H54 (cell line): ENCODE measurements around the gene TNK2.
A peak's percentile ranks its signal among the peaks of the same experiment; 100 is the strongest.
"Not testable (repeated sequence)": the region's sequence is repeated elsewhere in the genome, so short reads cannot be mapped to it uniquely, and the experiment has no call there.

ENCODE experiments used
- DNase-seq: peaks from one replicate; pipeline ENCODE4 v3.0.0; 2011; ENCODE audit warnings: low spot score, mixed read lengths; ENCODE audit not compliant: insufficient read length
- FAIRE-seq: peaks from 3 replicates; lab custom pipeline; 2011; peaks lifted over from hg19 to GRCh38; lab: Jason Lieb, UNC
- POLR2A ChIP-seq: IDR thresholded peaks from 2 replicates; pipeline ENCODE4 v1.6.1; 2011; ENCODE audit warnings: low read depth, mild to moderate bottlenecking, low read length

Gene TNK2

GRCh38 chr3:195909644-195910498 lies 1.5 kb upstream of the TNK2 start:
- peak; percentile 85 for DNase-seq
- TF ChIP-seq POLR2A = peak; percentile 36; the same call in 1 of the 2 replicates
- FAIRE-seq = no peak

- DNase-seq = peak; percentile 65
- no peak for FAIRE-seq
- TF ChIP-seq POLR2A = no peak
Measured at GRCh38 chr3:195908694-195909581, 587 bp upstream of the TNK2 start.

DNA sequence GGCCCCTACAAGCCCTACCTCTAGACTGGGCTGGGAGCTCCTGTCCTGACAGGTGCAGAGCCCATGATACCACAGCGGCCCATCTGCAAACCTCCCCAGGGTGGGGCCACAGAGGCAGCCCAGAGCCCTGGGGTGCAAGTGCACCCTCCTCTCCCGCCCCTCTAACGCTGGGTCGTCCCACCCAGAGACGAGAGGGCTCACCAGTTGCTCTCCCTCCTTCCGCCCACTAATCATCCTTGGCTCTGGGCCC lies 742 bp downstream of the TNK2 start:
- DNase-seq (no peak), FAIRE-seq (no peak)
- TF ChIP-seq POLR2A = no peak

DNA sequence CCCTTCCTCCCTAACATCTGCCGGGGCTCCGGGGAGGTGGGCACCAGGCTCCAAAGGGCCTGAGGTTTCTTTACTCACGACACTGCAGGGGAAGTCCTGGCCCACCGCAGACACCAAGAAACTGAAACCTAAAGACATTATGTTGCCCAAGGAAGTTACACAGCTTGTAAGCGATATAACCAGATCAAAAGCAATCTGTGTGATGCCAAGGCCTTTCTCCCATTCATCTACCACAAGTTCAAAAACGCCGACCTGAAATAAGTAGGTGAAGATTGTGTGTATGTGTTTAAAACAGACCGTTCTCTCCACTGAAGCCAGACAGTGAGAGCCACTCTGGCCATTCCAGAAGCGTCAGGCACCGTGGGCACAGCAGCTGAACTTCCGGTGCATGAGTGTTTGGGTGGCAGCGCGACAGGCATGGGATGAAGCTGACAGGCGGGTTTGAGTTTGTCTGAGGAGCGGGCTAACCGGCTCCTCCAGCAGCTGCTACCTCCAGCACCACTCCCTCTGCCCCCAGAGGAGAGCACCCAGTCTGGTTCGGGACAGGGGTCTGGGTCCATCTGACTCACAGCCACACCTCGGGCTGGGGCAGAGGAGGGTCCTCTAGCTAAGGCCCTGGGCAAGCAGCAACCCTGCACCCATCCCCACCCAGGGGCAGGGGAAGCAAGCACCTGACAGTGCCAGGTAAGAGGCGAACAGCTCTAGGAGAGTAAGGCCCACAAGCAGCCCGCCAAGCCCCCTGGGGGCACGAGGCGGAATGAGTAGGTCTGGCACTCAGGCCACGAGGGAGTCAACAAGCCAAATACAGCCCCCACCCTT lies 1.3 kb downstream of the TNK2 start:
- no peak for FAIRE-seq
- no peak for TF ChIP-seq POLR2A
- DNase-seq = no peak

DNA sequence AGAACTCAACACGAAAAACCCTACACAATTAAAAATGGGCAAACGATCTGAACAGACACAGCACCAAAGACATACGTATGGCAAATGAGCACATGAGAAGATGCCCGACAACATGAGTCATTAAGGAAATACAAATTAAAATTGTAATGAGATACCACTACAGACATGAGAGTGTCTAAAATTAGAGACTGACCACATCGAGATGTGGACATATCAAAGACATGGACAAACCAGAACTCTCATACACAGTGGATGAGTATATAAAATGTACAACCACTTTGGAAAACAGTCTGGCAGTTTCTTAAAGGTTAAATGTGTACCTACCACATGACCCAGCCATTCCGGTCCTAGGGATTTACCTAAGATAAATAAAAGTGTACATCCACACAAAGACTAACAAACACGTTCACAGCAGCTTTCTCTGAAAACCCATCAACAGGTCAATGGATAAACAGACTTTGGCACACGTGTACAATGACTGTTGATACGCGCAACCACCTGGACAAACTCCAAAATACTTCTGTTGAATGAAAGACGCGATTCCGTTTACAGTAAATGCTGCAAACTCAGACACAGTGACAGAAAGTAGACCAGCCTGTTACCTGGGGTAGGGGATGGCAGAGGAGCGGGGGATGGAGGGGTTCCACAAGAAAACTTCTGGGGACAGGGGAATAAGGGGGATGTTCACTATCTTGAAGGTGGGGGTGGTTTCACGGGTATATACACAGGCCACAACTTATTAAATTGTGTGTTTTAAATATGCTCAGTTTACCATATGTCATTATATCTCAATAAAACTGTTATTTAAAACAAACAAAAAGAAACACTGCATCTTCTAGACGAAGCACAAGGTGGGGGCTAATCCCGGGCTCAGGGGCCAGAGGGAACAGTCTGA lies 2.1 kb downstream of the TNK2 start:
- DNase-seq (no peak), FAIRE-seq (no peak)
- no peak for TF ChIP-seq POLR2A

DNA sequence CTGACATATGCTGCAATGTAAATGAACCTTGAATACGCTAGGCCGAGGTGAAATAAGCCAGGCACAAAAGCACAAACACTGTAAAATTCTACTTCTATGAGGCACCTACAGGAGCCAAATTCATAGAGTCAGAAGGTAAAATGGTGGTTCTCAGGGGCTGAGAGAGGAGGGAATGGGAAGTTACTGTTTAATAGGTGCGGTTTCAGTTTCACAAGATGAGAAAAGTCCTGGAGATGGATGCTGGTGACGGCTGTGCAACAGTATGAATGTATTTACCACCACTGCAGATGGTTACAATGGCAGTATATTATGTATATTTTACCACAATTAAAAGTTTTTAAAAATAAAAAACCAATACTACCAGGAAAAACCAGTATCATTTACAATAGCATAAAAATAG lies 4.0 kb downstream of the TNK2 start:
- DNase-seq (no peak), FAIRE-seq (no peak)
- TF ChIP-seq POLR2A = no peak

DNA sequence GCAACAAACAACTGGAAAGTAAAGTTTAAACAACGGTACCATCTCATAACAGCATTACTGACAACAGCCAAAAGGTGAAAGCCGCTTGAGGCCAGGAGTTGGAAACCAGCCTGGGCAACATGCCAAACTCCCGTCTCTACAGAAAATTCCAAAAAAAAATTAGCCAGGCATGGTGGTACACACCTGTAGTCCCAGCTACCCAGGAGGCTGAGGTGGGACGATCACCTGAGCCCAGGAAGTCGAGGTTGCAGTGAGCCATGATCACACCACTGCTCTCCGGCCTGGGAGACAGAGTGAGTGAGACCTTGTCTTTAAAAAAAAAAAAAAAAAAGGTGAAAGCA lies 4.4 kb downstream of the TNK2 start:
- DNase-seq = no peak
- FAIRE-seq = no peak
- no peak for TF ChIP-seq POLR2A

DNA sequence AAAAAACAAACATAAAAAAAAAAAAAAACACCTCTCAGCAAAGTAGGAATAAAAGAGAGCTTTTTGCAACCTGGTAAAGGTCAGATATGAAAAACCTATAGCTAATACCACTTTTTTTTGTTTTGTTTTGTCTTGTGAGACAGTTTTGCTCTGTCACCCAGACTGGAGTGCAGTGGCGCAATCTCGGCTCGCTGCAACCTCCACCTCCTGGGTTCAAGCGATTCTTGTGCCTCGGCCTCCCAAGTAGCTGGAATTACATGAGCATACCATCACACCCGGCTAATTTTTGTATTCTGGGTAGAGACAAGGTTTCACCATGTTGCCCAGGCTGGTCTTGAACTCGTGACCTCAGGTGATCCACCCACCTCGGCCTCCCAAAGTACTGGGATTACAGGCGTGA lies 5.7 kb downstream of the TNK2 start:
- FAIRE-seq, DNase-seq: not testable (repeated sequence)

- not testable (repeated sequence) for FAIRE-seq
Measured at GRCh38 chr3:195901836-195902585, 6.3 kb downstream of the TNK2 start.

GRCh38 chr3:195900436-195901355 lies 7.7 kb downstream of the TNK2 start:
- DNase-seq (peak; percentile 98), FAIRE-seq (peak; percentile 84)

More at GRCh38 chr3:195901836-195902585, 6.3 kb downstream of the TNK2 start:
- DNase-seq = not testable (repeated sequence)

DNA sequence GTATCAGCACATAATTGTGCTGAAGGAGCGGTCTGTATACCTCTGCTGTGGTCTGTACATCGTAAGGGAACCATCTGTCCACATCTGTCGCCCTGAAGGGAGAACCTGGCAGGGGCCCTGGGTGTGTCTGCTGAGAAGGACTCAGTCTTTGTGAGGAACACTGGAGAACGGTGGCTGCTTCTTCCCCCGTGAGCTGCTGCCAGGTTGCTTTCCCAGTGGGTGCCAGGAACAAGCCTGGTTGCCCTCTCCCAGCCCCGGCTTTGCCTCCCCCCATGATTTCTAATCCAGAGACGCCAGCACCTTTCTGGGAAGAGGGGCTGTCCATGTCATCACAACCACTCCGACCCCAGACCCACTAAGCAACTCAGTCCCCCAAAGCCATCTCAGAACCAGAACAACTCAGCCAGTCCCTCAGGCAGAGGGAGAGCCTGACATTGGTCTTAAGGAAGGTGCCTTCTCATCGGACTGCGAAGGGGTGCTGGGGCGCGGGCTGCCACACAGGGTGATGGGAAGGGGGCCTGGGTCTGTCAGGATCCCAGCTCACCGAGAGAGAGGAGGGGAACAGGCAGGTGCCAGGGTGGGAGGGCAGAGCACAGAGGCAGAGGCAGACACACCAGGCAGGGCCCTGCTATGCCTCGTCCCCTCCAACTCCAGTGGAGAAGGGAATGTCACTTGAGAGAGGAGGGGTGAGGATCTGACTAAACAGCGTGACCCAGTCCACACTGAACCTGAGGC lies 8.5 kb downstream of the TNK2 start:
- FAIRE-seq (no peak), DNase-seq (no peak)
- no peak for TF ChIP-seq POLR2A

More at GRCh38 chr3:195900436-195901355, 7.7 kb downstream of the TNK2 start:
- TF ChIP-seq POLR2A = peak; percentile 64
